ENCODE measurements around the gene TRAF1.

The TRAF1 gene

GRCh38 chr9:120853198-120853597, 73.4 kb downstream of the TRAF1 start:
- no peak for DNase-seq (ENCODE audit: low read depth in 2 of 2, low spot score in 1 of 2)
